HEK293T (cell line): ENCODE measurements around the gene TP53.
A peak's percentile ranks its signal among the peaks of the same experiment; 100 is the strongest.

Experiments used
- CTCF ChIA-PET: fragments of 350-600 bp; formaldehyde crosslinking; extraction: SDS; loops from one replicate; lab custom pipeline; 2021; ENCODE audit warnings: antibody characterized with exemption, inconsistent platforms; lab: Yijun Ruan, JAX
- POLR2A ChIA-PET: fragments of 350-600 bp; formaldehyde crosslinking; extraction: SDS; loops from one replicate; lab custom pipeline; 2020; ENCODE audit warnings: antibody characterized with exemption, inconsistent platforms; lab: Yijun Ruan, JAX
- DNase-seq: peaks from one replicate; pipeline ENCODE4 v3.0.0; 2012; ENCODE audit warnings: mixed read lengths; ENCODE audit errors: extremely low spot score
- ARNT ChIP-seq: fragments of 450-650 bp; IDR thresholded peaks from 2 replicates; pipeline ENCODE4 v1.6.1; 2017; ENCODE audit warnings: mild to moderate bottlenecking
- BHLHE40 ChIP-seq: fragments of 450-650 bp; IDR thresholded peaks from 2 replicates; pipeline ENCODE4 v1.6.1; 2016; ENCODE audit warnings: mild to moderate bottlenecking, moderate library complexity, borderline replicate concordance
- CTBP1 ChIP-seq: fragments of 450-650 bp; IDR thresholded peaks from 2 replicates; pipeline ENCODE4 v1.6.1; 2016; ENCODE audit warnings: borderline replicate concordance
- ELF4 ChIP-seq: fragments of 450-650 bp; IDR thresholded peaks from 2 replicates; pipeline ENCODE4 v1.6.1; 2017; ENCODE audit warnings: antibody characterized with exemption
- FOXA1 ChIP-seq: fragments of 450-650 bp; IDR thresholded peaks from 2 replicates; pipeline ENCODE4 v1.6.1; 2016; ENCODE audit warnings: mild to moderate bottlenecking
- FOXK2 ChIP-seq: fragments of 450-650 bp; IDR thresholded peaks from 2 replicates; pipeline ENCODE4 v1.6.1; 2016; ENCODE audit warnings: mild to moderate bottlenecking
- FOXM1 ChIP-seq: fragments of 450-650 bp; IDR thresholded peaks from 2 replicates; pipeline ENCODE4 v1.6.1; 2017; ENCODE audit warnings: mild to moderate bottlenecking, borderline replicate concordance
- HDGF ChIP-seq: fragments of 450-650 bp; IDR thresholded peaks from 2 replicates; pipeline ENCODE4 v1.6.1; 2017; ENCODE audit warnings: antibody characterized with exemption, borderline replicate concordance
- L3MBTL2 ChIP-seq: fragments of 450-650 bp; conservative IDR thresholded peaks from 2 replicates; pipeline ENCODE4 v1.6.1; 2016; ENCODE audit warnings: mild to moderate bottlenecking
- LEF1 ChIP-seq: fragments of 450-650 bp; IDR thresholded peaks from 2 replicates; pipeline ENCODE4 v1.6.1; 2017; ENCODE audit warnings: mild to moderate bottlenecking, borderline replicate concordance
- NFRKB ChIP-seq: fragments of 450-650 bp; IDR thresholded peaks from 2 replicates; pipeline ENCODE4 v1.6.1; 2016; ENCODE audit warnings: mild to moderate bottlenecking, moderate library complexity
- SP1 ChIP-seq: fragments of 450-650 bp; IDR thresholded peaks from 2 replicates; pipeline ENCODE4 v1.6.1; 2017
- SUZ12 ChIP-seq: fragments of 450-650 bp; IDR thresholded peaks from 2 replicates; pipeline ENCODE4 v1.6.1; 2016; ENCODE audit warnings: mild to moderate bottlenecking
- TARDBP ChIP-seq: fragments of 450-650 bp; IDR thresholded peaks from 2 replicates; pipeline ENCODE4 v1.6.1; 2016
- ZNF384 ChIP-seq: fragments of 450-650 bp; IDR thresholded peaks from 2 replicates; pipeline ENCODE4 v1.6.1; 2016
- TF ChIP-seq, protein P1 (sequence below): fragments of 450-650 bp; IDR thresholded peaks from 2 replicates; pipeline ENCODE4 v1.6.1; 2016

TP53 gene

DNA sequence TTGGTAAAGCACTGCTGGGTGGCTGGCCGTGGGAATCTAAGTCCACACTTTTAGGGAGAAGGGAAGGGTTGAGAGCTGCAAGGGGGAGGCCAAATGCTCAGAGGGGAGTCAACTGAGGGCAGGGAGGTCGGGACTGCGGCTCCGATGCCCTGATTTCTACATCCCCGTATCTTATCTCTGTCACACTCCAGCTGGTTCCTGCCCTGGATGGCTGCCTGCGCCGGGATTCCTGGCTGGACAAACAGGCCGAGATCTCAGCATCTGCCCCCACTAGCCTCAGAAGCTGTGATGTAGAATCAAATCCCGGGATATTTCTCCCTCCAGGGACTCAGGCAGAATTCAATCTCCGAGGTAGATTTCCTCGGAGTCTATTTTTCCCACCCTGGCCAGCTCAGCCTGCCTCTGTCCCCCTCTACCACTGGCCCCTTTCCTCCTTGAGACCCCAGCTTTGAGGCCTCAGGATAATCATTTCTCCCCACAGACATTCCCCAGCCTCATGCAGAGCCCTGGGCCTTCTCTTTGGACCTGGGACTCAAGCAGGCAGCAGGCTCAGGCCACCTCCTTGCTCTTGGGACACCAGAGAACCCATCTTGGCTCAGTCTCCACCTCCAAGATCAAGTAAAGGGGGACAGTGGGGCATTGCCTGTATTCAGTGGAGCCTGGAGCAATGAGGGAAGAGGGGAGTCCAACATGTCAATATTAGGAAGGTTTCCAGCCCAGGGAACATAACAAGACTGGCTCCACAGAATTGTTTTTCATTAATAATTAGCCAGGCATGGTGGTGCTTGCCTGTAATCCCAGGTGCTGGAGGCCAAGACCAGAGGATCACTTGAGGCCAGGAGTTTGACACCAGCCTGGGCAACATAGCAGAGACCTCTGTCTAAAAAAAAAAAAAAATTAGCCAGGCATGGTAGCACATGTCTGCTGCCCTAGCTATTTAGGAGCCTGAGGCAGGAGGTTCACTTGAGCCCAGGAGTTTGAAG lies 55.6 kb downstream of the TP53 start:
- POLR2A ChIA-PET: interaction anchor here (1.3 to 11.9 kb wide), 4 partner anchors 17 to 54 kb away, joined by 4 to 236 read pairs (median 6); partner anchors contain the start of genes FXR2, MPDU1, TP53 and WRAP53
- DNase-seq: peak; percentile 3
- CTCF ChIA-PET: interaction anchor here (0.6 to 7.6 kb wide), 7 partner anchors 11 to 85 kb away, joined by 3 to 81 read pairs (median 5); partner anchors contain the start of genes ATP1B2, DNAH2, TP53 and WRAP53
- TF ChIP-seq SP1 (no peak), NFRKB (no peak), ZNF384 (no peak), ELF4 (no peak), FOXM1 (no peak), TARDBP (no peak)

DNA sequence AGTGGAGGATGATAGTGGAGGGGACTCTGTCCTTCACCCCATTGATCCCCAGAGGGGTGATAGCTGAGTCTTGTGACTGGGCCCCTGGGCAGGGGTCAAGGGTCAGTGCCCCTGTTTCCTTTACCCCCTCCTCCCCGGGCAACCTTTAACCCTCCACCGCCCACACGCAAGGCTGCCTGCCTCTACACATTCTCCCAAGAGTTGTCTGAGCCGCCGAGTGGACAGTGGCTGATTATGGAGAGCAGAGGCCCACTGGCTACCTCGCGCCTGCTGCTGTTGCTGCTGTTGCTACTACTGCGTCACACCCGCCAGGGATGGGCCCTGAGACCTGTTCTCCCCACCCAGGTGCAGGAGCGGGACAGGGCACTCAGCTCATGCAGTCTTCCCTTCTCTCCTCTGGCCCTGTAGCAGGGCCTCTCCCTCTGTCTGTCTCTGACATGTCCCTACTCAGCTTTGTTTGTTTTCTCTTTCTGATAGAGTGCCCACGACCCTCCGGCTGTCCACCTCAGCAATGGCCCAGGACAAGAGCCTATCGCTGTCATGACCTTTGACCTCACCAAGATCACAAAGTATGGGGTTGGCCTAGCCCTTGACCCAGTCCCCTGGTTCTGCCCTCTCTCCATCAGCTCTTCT lies 57.2 kb downstream of the TP53 start, which contains the start of gene SHBG:
TSS of gene SHBG (plus strand) at position 197 of the 633 bp plus-strand sequence. CDS start at position 235, 38 bp downstream.
- ChIA-PET CTCF (interaction anchor here (0.6 to 7.6 kb wide), 2 partner anchors 58 to 97 kb away, joined by 4 to 81 read pairs; partner anchors contain the start of genes TP53 and WRAP53), POLR2A (interaction anchor here (11.9 kb wide), 1 partner anchor 56 kb away, joined by 236 read pairs; the partner anchor contains the start of genes TP53 and WRAP53)
- TF ChIP-seq, protein P1, sequence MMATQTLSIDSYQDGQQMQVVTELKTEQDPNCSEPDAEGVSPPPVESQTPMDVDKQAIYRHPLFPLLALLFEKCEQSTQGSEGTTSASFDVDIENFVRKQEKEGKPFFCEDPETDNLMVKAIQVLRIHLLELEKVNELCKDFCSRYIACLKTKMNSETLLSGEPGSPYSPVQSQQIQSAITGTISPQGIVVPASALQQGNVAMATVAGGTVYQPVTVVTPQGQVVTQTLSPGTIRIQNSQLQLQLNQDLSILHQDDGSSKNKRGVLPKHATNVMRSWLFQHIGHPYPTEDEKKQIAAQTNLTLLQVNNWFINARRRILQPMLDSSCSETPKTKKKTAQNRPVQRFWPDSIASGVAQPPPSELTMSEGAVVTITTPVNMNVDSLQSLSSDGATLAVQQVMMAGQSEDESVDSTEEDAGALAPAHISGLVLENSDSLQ: no peak
- no peak for TF ChIP-seq FOXK2
- no peak for TF ChIP-seq CTBP1
- no peak for TF ChIP-seq SP1
- TF ChIP-seq SUZ12: no peak
- no peak for TF ChIP-seq ARNT
- no peak for TF ChIP-seq HDGF
- TF ChIP-seq FOXM1: no peak
- TF ChIP-seq ELF4: no peak
- no peak for TF ChIP-seq TARDBP
- TF ChIP-seq LEF1: no peak
- no peak for TF ChIP-seq BHLHE40
- no peak for TF ChIP-seq NFRKB
- no peak for TF ChIP-seq L3MBTL2
- TF ChIP-seq FOXA1: no peak
- no peak for TF ChIP-seq ZNF384
- DNase-seq: no peak

DNA sequence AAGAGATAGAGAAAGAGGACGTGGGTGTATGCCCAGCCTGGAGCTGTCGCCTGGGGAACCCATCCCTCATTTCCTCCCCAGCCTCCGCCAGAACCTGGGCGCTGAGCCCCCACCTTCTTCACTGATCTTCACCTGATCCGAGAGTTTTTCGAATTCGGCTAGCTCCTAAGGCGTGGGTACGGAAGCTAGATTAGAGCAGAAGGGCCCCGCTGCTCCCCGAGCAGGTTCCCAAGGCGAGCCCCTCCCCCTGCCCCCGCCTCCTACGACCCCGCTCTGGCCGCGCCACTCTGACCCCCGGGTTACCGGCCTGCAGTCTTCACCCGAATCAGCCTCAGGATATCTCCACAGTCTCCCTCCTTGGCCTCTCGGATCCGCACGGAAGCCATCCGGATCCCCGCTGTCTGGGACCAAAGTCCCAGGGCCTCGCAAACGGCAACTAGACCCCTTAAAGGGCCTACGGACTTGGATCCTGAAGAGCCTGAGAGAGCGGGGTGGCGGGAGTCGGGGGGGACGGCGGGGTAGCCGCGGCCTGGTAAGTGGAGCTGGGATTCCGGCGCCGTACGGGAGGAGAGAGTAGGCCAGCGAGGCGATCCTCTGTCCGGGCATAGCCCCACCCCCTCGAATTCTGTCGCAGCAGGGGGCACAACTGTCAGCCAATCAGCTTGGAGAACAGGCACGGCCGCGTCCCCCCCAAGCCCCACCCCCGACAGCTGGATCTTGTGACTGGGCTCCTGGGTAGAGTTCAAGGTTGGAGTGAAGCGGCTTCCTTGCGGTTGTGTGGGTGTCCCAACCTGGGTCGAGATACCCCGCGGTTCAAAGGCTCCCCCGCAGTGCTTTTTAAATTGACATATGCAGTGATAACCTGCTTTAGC lies 59.8 kb downstream of the TP53 start, which contains the start of gene SAT2:
TSS of gene SAT2 (minus strand) at position 572 of the 872 bp plus-strand sequence. CDS start at position 386, 186 bp downstream.
- CTCF ChIA-PET: interaction anchor here (0.6 to 2.6 kb wide), 7 partner anchors 9 to 362 kb away, joined by 3 to 16 read pairs (median 3); partner anchors contain the start of genes TP53 and WRAP53
- DNase-seq: peak; percentile 96
- POLR2A ChIA-PET: interaction anchor here (0.6 to 11.9 kb wide), 22 partner anchors 9 to 304 kb away, joined by 3 to 236 read pairs (median 4); partner anchors contain the start of genes ATP1B2, CNTROB, EFNB3 and FXR2
- no peak for TF ChIP-seq ZNF384
- no peak for TF ChIP-seq L3MBTL2
- no peak for TF ChIP-seq FOXA1
- TF ChIP-seq FOXK2: no peak
- TF ChIP-seq LEF1: no peak
- TF ChIP-seq, protein P1: no peak
- TF ChIP-seq HDGF: no peak
- TF ChIP-seq NFRKB: no peak
- TF ChIP-seq SP1: no peak
- no peak; the same call in 1 of the 2 replicates for TF ChIP-seq FOXM1
- no peak for TF ChIP-seq TARDBP
- no peak for TF ChIP-seq BHLHE40
- no peak for TF ChIP-seq SUZ12
- TF ChIP-seq ARNT: no peak
- TF ChIP-seq ELF4: no peak
- TF ChIP-seq CTBP1: no peak

DNA sequence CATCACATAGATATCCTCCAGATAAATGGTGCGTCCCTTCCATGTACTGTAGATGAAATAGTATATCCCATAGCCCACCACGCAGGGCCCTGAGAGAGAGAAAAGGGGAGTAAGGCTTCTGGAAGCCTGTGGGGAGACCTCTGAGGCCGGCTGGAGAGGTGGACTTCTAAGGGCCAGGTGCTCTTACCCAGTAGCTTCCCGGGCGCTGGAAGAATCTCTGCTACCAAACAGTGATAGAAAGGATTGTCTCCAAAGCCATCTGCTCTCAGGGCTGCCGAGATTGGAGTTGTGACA lies 60.4 kb downstream of the TP53 start:
- ChIA-PET CTCF (interaction anchor here (0.7 to 2.6 kb wide), 3 partner anchors 12 to 61 kb away, joined by 3 to 16 read pairs (median 4); partner anchors contain the start of genes TP53 and WRAP53), POLR2A (interaction anchor here (0.9 to 11.9 kb wide), 11 partner anchors 10 to 230 kb away, joined by 3 to 236 read pairs (median 5); partner anchors contain the start of genes ATP1B2, FXR2, MPDU1 and NAA38)
- TF ChIP-seq L3MBTL2 (no peak), FOXM1 (no peak), NFRKB (no peak), ELF4 (no peak), ARNT (no peak), FOXA1 (no peak), HDGF (no peak), FOXK2 (no peak), TARDBP (no peak), ZNF384 (no peak), CTBP1 (no peak), SP1 (no peak), SUZ12 (no peak), BHLHE40 (no peak), LEF1 (no peak)
- TF ChIP-seq, protein P1: no peak
- no peak for DNase-seq
